Activated T-cell treated with anti-CD3 and anti-CD28 coated beads, Interleukin-2, amount 50 U/mL, for 48 hours (primary cell): Measurements from ENCODE around the gene BACH2.
"Not testable (repeated sequence)": the region's sequence is repeated elsewhere in the genome, so short reads cannot be mapped to it uniquely, and the experiment has no call there.

Experiments used
- DNase-seq, 2 experiments: peaks; one replicate each; pipeline ENCODE4 v3.0.0-alpha.2; 2020

Gene BACH2

DNA sequence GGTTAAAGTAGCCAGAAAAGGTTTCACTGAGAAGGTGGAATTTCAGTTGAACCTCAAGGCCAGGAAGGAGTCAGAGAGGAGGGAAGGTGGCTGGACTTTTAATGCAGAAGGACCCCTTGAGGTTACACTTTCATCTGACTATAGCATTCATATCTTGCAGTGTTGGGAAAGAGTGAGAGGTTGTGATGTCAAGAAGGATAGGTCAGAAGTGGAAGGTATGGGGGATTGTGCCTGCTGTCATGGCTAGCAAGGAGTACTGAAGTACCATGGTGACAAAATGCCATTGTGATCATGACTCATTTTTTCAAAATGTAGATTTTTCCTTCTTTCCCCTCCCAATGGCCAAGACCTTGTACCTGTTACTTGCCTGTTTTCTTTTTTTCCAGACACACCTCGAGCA lies 5.2 kb upstream of the BACH2 start:
- DNase-seq = no peak

DNA sequence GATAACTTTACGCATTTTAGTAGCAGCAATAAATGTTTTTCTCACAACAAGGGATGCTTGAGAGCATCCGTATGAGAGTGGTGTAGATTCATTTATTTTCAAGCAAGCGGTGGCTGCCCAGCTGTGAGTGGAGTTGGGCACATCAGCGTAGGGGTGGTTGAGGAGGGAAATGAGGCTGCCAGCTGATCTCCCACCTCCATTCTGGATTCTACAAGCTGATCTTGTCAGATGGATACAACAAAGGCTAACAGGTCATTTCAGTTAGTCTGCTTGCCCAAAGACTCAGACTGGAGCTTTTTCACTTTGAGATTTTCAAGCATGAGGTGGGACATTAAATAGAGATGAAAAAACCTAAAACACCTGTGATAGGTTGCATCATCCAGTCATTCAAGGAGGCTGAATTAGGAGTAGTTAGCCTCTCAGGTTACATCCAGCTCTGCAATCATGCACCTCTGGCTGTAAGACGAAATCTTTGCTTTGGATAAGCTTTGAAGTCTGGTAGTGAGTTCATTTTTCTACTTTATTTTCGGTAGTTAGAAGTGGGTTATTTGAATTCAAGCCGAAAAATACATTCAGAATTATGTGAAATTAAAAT lies 1.9 kb upstream of the BACH2 start:
- DNase-seq = no peak

DNA sequence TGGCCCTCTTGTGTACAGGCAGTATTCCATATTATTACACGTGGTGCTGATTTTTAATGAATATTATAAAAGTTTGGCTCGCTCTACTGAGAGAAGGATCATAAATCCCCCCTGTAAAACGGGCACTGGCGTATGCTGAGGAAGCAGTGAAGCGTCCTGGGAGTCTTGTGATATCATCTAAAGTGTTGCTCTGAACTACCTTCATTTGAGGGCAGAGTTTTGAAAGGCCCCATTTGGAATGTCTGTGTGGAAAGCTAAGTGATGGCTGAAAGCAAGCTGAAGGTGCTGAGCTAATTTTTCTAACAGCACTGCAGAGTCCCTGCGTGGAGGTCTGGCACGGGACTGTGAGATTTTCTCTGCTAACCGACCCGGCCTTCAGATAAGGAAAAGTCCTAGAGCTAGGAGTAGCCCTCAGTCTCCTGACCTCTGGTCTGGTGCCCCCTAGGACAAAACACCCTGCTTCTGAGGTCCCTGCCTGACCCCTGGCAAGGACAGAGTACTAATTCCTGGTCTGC lies 1.3 kb upstream of the BACH2 start:
- no peak for DNase-seq

DNA sequence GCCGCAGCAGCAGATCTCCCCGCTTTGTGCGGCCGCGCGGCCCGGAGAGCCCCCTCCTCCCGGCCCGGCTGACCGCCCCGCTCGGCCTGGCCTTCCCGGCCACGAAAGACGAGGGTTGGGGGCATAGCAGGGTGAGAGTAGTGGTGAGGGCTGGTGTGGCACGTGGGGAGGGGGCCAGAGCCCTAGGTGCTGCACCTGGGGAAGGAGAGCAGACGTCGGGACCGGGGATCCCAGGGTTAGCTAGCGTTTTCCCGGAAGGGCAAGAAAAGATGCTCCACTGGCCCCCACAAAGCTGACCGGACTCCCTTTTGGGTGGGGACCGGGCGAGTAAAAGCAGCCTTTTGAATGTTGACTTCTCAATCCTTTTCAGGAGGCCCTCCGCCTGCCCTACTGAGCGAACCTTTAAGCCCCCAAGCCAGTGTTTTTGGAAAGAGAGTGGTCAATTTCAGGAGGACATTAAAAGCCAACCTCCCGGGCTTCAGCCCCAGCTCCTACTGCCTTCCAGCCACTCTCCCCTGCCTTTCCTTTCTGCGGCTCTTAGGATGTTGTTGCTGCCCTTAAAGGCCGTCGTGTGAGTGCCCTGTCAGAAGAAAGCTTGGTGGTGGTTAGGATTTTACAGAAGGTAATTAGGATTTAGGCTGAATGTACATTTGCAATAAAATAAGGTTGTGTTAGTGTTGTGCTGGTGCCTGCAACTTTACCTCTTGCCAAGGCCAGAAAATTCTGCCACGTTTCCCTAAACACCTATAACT lies 648 bp upstream of the BACH2 start:
- no peak for DNase-seq

DNA sequence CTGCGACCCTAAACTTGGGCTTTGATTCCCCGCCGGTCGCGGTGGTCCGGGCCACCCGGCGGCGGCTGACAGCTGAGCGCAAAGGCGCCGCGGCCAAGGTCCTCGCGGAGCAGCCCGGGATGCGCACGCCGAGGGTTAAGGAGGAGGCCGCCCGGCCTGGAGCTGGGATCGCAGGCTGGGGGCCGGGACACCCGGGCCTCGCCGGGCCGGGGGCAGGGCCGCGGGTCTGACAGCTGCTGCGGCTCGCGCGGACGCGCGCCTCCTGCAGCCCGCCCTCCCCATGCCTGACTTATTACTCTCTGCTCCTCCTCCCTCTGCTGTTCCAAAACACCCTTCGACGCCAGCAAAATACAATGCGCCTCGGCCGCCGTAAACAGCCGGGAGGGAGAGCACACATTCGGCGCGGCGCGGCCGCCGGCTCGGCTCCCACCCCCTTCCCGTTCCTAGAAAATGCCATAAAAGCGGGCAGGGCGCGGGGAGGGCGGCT lies 746 bp downstream of the BACH2 start:
- DNase-seq = peak; percentile 77 to 79

DNA sequence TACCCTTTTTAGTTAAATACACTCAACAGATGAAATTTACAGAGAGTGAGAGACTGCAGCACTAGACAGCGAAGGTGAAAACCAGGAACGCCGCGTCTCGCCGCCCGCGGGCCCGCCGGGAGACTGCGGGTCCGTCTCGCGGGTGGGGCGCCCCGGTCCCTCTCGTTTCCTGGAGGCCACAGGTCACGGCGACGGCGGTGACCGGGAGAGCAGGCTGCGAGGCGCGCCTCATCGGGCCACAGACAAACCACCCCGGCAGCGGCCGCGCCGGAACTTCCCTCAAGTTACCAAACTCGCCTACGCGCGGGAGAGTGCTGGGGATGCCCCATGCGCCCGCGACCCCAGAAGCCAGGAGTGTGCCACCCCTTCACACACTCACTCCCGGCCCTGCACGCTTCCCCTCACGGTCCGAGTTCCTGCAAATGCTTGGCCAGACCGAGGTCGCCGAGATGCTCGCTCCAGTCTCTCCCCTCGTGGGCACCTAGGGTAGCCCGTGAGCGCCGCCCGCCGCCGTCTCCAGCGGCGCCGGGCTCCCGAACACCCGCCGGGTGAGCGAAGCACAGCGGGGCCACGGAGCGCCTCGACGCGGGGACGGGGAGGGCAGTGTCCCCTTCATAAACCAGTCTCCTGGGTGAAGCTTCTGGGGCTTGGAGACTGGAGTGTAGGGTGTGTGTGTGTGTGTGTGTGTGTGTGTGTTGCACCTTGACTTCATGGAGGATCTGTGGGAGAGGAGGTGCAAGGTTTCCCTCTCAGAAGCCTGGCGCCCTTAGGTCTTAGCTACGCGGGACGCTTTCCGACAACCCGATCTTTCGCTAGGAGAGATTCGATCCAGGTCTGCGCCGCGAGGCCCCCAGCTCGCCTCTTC lies 1.4 kb downstream of the BACH2 start:
- DNase-seq = peak; percentile 86 to 88

DNA sequence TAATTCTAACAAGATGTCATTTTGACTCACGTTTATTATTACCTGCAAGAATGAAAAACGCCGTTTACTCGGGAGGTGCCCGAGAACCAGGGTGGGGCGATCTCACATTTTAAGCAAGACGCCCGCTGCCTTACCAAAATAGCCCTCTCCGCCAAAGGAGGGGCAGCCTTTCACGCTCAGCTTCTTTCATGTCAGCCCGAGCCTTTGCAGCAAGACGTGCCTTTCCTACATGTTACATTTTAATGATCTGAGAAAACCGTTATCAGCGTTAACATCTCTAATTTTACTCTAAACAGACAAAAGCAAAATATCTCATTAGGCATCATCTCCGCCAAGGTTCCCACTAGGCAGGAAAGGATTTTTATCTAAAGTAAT lies 2.0 kb downstream of the BACH2 start:
- peak; percentile 64 to 66 for DNase-seq

DNA sequence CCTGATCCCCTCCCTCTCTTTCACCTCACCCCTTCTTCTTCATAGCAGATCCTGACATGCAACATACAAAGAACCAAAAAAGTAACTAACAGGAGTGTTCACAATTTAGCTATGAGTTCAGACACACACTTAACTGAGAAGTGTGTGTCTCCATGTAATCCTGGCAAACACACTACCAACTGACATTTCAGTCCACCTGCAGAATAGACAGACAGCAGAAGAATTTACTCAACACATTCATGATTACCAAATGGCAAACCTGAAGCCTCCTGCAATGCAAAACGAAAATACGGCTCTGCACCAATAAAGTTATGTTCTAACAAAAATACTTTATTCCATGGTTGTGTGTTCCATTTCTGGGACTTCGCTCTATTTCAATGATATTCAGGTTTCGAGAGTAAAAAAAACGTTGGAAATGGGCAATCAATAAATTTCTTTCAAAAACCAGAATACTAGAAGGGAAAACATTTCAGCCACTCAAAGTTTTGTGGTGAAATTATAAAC lies 2.6 kb downstream of the BACH2 start:
- no peak for DNase-seq

DNA sequence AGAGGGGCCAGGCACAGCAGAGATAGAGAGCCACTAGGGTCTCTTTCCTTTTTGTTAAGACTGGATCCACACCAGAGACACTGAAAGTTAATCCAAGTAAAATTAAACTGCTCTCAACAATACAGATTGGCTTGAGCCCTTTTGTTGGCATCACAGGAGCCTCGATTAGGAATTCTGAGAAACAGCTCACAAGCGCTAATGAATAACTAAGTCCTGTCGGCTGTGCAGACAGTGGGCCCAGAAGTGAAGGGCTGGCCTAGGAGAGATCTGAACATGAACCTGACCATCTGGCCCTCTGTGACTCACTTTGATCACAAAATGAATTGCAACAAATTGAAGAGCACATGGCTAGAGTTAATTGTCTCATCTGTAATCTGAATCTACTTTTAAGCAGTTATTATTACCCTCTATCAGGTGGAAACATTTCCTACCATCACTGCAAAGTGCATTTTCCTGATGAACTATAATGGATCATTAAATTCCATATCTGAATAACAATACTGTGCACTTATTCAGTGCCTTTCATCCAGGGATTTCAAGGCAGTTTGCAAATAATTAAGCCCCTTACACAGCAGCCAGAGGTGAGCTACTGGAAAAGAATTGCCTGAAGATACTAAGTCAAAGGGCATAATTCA lies 3.2 kb downstream of the BACH2 start:
- no peak for DNase-seq

DNA sequence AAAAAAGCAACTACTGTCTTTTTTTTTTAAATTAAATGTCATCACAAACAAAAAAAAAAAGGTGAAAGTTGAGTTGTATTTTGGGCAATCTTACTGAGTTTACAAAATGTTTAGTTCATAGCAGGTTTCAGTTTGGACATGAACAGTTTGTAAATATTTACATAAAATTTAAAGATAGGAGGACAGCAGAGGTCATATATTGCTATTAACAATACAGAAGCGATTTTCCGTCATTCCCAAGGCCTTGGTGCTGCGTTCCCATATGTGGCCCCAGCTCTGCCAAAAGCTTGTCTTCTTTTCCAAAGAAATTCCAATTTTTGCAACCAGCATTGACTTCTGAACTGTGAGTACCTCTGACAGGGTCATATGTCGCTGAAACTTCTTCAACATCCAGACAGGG lies 5.1 kb downstream of the BACH2 start:
- no peak for DNase-seq

DNA sequence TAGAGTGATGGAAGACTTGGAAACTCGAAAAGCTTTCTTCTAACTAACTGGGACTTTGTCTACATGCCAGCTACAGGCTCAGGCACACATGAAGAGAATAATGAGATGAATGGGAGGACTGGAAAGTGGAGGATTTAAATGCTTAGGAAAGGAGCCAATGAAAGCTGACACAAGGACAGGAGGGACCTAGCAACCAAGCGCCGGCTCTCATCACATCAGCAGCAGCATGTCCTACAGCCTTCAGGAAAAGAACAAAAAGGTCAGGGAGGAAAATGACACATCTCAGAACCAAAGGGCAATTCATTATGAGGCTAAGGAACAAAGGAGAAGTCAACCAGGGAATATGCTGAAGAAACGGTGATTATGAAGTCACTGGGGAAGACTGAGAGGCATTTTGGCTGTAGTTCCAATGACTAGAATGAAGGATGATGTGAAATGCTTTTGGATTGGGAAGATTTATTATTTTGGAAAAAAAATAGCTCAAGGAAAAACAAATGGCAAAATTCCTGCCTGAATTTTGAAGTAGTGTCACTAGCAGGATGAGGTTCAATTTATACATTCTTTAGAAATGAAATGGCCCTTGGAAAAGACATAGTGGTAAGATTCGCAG lies 5.7 kb downstream of the BACH2 start:
- DNase-seq = no peak

DNA sequence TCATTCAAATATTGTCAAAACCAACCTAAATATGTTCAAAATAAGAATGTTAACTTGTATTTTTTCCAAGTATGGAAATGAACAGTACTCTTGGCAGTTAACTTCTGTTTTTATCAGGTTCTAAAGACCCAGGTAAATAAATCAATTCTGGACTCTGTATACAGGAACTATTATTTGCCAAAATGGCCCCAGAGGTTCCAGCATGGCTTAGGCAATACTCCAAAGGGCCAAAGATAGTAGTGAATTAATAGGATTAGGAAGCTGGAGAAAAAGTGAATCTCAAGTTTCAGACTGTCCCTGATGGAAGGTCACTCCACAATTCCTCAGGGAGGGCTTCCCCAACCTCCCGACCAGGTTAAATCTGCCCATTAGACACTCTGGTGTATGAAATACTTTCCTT lies 6.7 kb downstream of the BACH2 start:
- no peak for DNase-seq

DNA sequence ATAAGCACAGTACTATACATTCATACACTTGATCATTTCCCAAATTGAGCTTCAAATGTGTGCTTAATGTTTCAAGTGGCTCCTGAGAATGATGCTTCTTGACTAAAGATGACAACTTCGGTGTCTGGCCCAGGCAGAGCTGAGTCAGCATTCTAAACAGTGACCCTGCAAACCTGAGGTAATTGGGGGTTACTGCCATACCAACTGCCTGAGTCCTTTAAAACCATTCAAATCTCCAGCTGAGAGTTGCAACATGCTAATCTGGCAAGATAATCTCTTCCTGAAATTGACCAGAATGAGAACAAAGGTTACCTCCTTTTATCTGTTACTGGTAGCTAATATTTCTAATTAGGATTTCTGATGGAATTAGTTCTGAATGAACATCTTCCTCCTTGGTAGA lies 8.2 kb downstream of the BACH2 start:
- no peak for DNase-seq

DNA sequence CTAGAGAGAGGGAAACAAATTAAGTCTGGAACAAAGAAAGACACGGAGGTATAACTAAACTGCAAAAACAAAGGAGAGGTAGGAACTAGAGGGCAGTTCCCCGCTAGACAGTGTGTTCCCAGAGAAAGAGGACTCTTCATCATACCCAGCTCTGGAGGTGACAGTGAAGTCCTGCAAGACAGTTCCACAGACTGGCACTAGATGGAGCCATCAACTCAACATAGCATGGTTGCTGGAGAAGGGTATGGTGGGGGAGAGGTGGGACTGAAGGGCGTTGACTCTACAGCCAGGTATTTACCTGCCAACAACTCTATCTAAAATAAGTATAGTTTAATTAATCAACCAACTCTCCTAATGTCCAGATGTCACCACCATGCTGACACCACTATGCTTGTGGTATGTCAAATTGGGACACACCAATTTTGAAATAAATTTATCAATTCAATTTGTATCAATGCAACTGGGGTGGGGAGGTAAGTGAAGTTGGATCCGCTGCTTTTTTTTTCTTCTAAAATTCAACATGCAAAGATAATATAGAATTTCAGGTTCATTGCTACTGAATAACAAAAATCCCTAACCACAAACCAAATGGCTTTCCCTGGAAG lies 9.7 kb downstream of the BACH2 start:
- peak; percentile 85 to 86 for DNase-seq

DNA sequence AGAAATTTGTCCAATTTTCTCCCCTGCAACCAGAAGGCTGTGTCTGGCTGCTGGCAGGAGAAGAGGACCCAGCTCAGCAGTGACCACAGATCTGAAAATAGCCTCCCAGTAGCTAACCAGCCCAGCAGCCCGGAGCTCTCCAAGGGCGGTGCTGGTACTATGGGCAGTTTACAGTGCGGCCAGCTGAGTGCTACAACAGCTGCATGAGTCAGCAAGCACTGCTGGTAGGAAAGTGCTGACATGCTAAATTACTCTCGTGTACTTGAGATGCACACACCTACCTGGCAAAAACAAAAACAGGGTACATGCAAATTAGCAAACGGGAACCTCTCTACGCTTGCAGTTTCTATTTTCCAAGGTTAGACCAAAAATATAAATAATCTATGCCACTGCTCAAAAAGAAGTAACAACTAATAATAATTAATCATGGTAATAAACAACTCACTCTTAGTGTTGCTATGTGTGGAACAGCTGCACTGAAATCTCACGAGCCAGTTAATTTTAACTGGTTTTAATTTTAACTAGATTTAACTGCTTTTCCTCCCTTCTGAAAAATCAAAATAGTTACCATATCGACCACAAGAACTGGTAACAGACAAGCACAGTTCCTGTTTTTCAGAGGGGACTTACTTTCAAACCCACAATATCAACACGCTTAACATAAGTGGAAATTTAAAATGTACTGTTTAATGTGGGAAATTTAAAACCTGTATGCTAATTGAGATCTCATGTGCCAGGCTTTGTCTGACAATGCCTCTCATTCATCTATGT lies 10.8 kb downstream of the BACH2 start:
- DNase-seq = peak; percentile 60 to 72

DNA sequence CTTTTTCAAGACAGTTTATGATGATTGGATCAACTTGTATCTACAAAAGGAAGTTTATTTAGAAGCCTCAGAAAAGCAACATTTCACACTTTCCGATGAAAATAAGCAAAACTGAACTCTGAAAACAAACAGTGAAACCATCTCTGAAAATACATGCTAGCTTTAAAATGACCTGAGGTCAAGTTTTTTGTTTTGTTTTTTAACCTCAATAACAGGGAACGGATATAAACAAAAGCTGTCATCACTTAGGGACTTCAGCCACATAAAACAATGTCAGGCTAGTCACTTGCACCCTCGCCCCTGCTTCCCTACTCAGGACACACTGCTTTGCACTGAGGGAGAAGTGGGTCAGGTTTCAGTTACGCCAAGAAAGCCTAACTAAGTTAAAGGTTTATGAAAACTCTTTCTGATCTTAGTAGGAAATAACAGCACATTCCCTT lies 11.6 kb downstream of the BACH2 start:
- DNase-seq = no peak

DNA sequence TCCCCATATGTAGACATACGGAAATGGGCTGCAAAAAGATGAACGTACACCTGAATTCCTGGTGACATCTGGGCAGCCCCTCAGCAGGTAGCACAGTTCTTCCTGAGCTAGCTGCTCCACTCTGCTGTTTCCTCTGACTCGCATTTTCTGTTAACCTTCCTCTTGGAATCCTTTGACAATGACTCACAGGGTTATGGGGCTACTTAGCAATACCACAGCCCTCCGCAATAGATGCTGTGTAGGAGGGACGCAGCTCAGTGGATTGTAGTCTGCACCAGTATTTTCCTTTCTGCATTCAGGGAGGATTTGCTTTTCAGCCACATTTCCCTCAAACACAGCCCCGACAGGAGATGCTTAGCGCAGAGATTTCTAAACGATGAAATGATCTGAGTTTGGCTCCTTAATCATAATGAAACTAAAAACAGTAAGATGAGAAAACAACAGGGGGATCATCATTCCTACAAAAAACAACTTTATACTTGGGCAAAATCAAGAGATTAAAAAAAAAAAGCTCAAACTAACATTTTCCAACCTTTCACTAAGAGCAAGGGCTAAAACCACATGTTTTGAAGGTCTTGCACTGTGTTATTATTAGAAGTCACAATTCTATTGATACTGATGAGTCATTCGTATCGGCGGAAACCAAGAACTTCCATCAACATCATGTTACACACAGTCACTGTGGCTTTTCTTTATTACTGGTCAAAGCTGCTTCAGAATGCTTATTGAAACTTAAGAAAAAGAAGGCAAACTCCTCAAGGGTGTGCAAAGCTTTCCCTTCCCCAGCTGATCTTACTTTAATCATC lies 12.2 kb downstream of the BACH2 start:
- peak; percentile 67 to 71 for DNase-seq

DNA sequence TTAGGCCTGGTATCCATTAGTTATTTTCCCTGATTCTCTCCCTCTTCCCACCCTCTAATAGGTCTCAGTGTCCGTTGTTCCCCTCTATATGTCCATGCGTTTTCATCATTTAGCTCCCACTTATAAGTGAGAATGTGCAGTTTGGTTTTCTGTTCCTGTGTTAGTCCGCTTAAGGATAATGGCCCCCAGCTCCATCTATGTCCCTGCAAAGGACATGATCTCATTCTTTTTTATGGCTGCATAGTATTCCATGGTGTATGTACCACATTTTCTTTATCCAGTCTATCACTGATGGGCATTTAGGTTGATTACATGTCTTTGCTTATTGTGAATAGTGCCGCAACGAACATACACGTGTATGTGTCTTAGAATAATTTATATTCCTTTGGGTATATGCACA lies 14.4 kb downstream of the BACH2 start:
- not testable (repeated sequence) for DNase-seq

DNA sequence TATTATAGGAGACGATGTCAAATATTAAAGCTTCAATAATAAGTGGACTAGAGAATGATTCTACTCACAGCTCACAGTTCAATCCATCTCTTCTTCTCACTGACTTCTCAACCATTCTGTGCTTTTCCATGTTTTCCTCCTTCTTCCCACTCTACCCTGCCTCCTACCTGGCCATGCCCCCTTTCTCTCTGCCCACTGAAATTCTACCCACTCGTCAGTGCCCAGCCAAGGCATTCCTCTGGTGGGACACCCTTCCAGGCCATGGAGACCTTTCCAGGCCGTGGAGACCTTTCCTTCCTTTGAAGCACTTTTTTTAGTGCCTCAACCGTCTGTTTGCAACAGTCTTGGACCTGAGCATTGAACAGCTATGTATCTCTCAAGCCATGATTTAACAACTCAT lies 18.5 kb downstream of the BACH2 start:
- no peak for DNase-seq
